ENCODE measurements around the gene MADCAM1.

Gene MADCAM1

GRCh38 chr19:470701-471100 lies 25.6 kb upstream of the MADCAM1 start:
- no peak overlapping the region for H4K8ac ChIP-seq (ENCODE audit: low read depth, low read length)
- H3K4ac ChIP-seq (ENCODE audit: low read length), result peak overlapping the region; percentile 4
- no peaks in the 10 kb centered on the region for H3K36me3 ChIP-seq (replicated peaks in 1 of 2; ENCODE audit: control insufficient read depth in 2 of 2, insufficient read depth in 2 of 2, low read length in 2 of 2)
- H3K9me3 ChIP-seq (replicated peaks in 1 of 2; ENCODE audit: control insufficient read depth in 2 of 2, insufficient read depth in 1 of 2, low read depth in 1 of 2, low read length in 2 of 2), result no peaks in the 10 kb centered on the region
- peak overlapping the region; percentile 74 for H3K18ac ChIP-seq (ENCODE audit: low read length)
- H3K4me3 ChIP-seq (ENCODE audit: low read length in 2 of 2), result no peak overlapping the region
- H3K79me1 ChIP-seq (ENCODE audit: low read depth, low read length), result no peaks in the 10 kb centered on the region
- no peak overlapping the region for H3K27ac ChIP-seq (replicated peaks; ENCODE audit: low read length)
- H2BK15ac ChIP-seq (ENCODE audit: low read length), result no peak overlapping the region
- peak overlapping the region; percentile 1 for H2BK12ac ChIP-seq (ENCODE audit: low read length)
- no peak overlapping the region for H3K4me2 ChIP-seq (ENCODE audit: insufficient read depth, low read length, poor library complexity, severe bottlenecking)
- H4K91ac ChIP-seq (ENCODE audit: low read depth, low read length, poor library complexity), result no peak overlapping the region
- H2AK5ac ChIP-seq (ENCODE audit: low read depth, low read length), result peak overlapping the region; percentile 7
- H2BK5ac ChIP-seq (ENCODE audit: low read length), result no peak overlapping the region
- no peak overlapping the region for H3K14ac ChIP-seq (ENCODE audit: low read length)
- WGBS, 2 donors (ENCODE audit: extremely low coverage in 2 of 2, insufficient read length in 2 of 2, insufficient replicate concordance in 1 of 2), result no CpG with 5 or more reads among the region's 20 CpGs
- peak overlapping the region; percentile 53 for H3K9ac ChIP-seq (ENCODE audit: low read depth, low read length, poor library complexity)
- peak overlapping the region; percentile 24 for H2AFZ ChIP-seq (ENCODE audit: low read length)
- H3K4me1 ChIP-seq (ENCODE audit: control insufficient read depth in 2 of 2, insufficient read depth in 1 of 2, low read depth in 1 of 2, low read length in 2 of 2), result peaks cover 2 to 4% of the 10 kb centered on the region in 2 donors
- H2BK120ac ChIP-seq (ENCODE audit: low read depth, low read length), result no peak overlapping the region
- H3K23ac ChIP-seq (ENCODE audit: low read depth, low read length, poor library complexity), result no peak overlapping the region
- DNase-seq (ENCODE audit: low spot score), result no peak
- H3K27me3 ChIP-seq (ENCODE audit: control insufficient read depth in 3 of 3, insufficient read depth in 3 of 3, low read depth in 1 of 3, low read length in 3 of 3), result peaks cover 0 to 4% (median 0%) of the 10 kb centered on the region in 3 experiments

- no peak for DNase-seq (ENCODE audit: low spot score)
- Histone ChIP-seq H2BK120ac (ENCODE audit: low read depth, low read length) (peak overlapping the region; percentile 99), H3K27ac (replicated peaks; ENCODE audit: low read length) (no peak overlapping the region), H3K27me3 (ENCODE audit: control insufficient read depth in 3 of 3, insufficient read depth in 3 of 3, low read depth in 1 of 3, low read length in 3 of 3) (peaks cover 0 to 4% (median 0%) of the 10 kb centered on the region in 3 experiments), H3K36me3 (replicated peaks in 1 of 2; ENCODE audit: control insufficient read depth in 2 of 2, insufficient read depth in 2 of 2, low read length in 2 of 2) (no peaks in the 10 kb centered on the region), H2BK5ac (ENCODE audit: low read length) (no peak overlapping the region), H3K4ac (ENCODE audit: low read length) (no peak overlapping the region), H3K4me2 (ENCODE audit: insufficient read depth, low read length, poor library complexity, severe bottlenecking) (no peak overlapping the region), H3K23ac (ENCODE audit: low read depth, low read length, poor library complexity) (no peak overlapping the region), H4K91ac (ENCODE audit: low read depth, low read length, poor library complexity) (no peak overlapping the region), H2AFZ (ENCODE audit: low read length) (no peak overlapping the region), H3K9me3 (replicated peaks in 1 of 2; ENCODE audit: control insufficient read depth in 2 of 2, insufficient read depth in 1 of 2, low read depth in 1 of 2, low read length in 2 of 2) (no peaks in the 10 kb centered on the region), H3K18ac (ENCODE audit: low read length) (peak overlapping the region; percentile 83), H3K9ac (ENCODE audit: low read depth, low read length, poor library complexity) (peak overlapping the region; percentile 21), H2AK5ac (ENCODE audit: low read depth, low read length) (peak overlapping the region; percentile 70), H2BK12ac (ENCODE audit: low read length) (peak overlapping the region; percentile 41), H3K79me1 (ENCODE audit: low read depth, low read length) (no peaks in the 10 kb centered on the region), H3K14ac (ENCODE audit: low read length) (no peak overlapping the region), H2BK15ac (ENCODE audit: low read length) (peak overlapping the region; percentile 81), H3K4me3 (ENCODE audit: low read length in 2 of 2) (no peak overlapping the region), H3K4me1 (ENCODE audit: control insufficient read depth in 2 of 2, insufficient read depth in 1 of 2, low read depth in 1 of 2, low read length in 2 of 2) (peaks cover 2 to 4% of the 10 kb centered on the region in 2 donors), H4K8ac (ENCODE audit: low read depth, low read length) (no peak overlapping the region)
- WGBS, 2 donors (ENCODE audit: extremely low coverage in 2 of 2, insufficient read length in 2 of 2, insufficient replicate concordance in 1 of 2), result no CpG with 5 or more reads among the region's 23 CpGs
Measured at GRCh38 chr19:472005-472858, 24.1 kb upstream of the MADCAM1 start.

GRCh38 chr19:474126-475078 lies 21.9 kb upstream of the MADCAM1 start:
- H3K4ac ChIP-seq (ENCODE audit: low read length), result peak overlapping the region; percentile 76
- no peak overlapping the region for H3K4me3 ChIP-seq (ENCODE audit: low read length in 2 of 2)
- no peaks in the 10 kb centered on the region for H3K9me3 ChIP-seq (replicated peaks in 1 of 2; ENCODE audit: control insufficient read depth in 2 of 2, insufficient read depth in 1 of 2, low read depth in 1 of 2, low read length in 2 of 2)
- peak overlapping the region; percentile 98 for H2BK15ac ChIP-seq (ENCODE audit: low read length)
- no peaks in the 10 kb centered on the region for H3K36me3 ChIP-seq (replicated peaks in 1 of 2; ENCODE audit: control insufficient read depth in 2 of 2, insufficient read depth in 2 of 2, low read length in 2 of 2)
- H3K18ac ChIP-seq (ENCODE audit: low read length), result peak overlapping the region; percentile 90
- H3K27ac ChIP-seq (replicated peaks; ENCODE audit: low read length), result no peak overlapping the region
- no peak overlapping the region for H4K8ac ChIP-seq (ENCODE audit: low read depth, low read length)
- H3K4me1 ChIP-seq (ENCODE audit: control insufficient read depth in 2 of 2, insufficient read depth in 1 of 2, low read depth in 1 of 2, low read length in 2 of 2), result peaks cover 4 to 5% of the 10 kb centered on the region in 2 donors
- no peaks in the 10 kb centered on the region for H3K79me1 ChIP-seq (ENCODE audit: low read depth, low read length)
- peak overlapping the region; percentile 94 for H2BK5ac ChIP-seq (ENCODE audit: low read length)
- peak overlapping the region; percentile 91 for H2BK120ac ChIP-seq (ENCODE audit: low read depth, low read length)
- H3K14ac ChIP-seq (ENCODE audit: low read length), result peak overlapping the region; percentile 75
- H2BK12ac ChIP-seq (ENCODE audit: low read length), result peak overlapping the region; percentile 98
- no CpG with 5 or more reads among the region's 57 CpGs for WGBS, 2 donors (ENCODE audit: extremely low coverage in 2 of 2, insufficient read length in 2 of 2, insufficient replicate concordance in 1 of 2)
- peak overlapping the region; percentile 74 for H2AFZ ChIP-seq (ENCODE audit: low read length)
- H2AK5ac ChIP-seq (ENCODE audit: low read depth, low read length), result peak overlapping the region; percentile 75
- H3K27me3 ChIP-seq (ENCODE audit: control insufficient read depth in 3 of 3, insufficient read depth in 3 of 3, low read depth in 1 of 3, low read length in 3 of 3), result peaks cover 0 to 4% (median 0%) of the 10 kb centered on the region in 3 experiments
- H3K23ac ChIP-seq (ENCODE audit: low read depth, low read length, poor library complexity), result peak overlapping the region; percentile 20
- DNase-seq (ENCODE audit: low spot score), result no peak
- no peak overlapping the region for H4K91ac ChIP-seq (ENCODE audit: low read depth, low read length, poor library complexity)
- H3K4me2 ChIP-seq (ENCODE audit: insufficient read depth, low read length, poor library complexity, severe bottlenecking), result no peak overlapping the region
- H3K9ac ChIP-seq (ENCODE audit: low read depth, low read length, poor library complexity), result peak overlapping the region; percentile 60

All from neuronal stem cell (in vitro differentiated cells).